Bronchial epithelial cell (primary cell): ENCODE data around the gene HECW1. TPM values are rescaled to one million over a fixed set of nuclear protein-coding genes. Genes with fewer than 3 reads are reported as not detected.
"Not testable (repeated sequence)": the region's sequence is repeated elsewhere in the genome, so short reads cannot be mapped to it uniquely, and the experiment has no call there.

Source experiments
- DNase-seq: peaks from one replicate; pipeline ENCODE4 v3.0.0-alpha.2; 2010; ENCODE audit warnings: low read depth
- FAIRE-seq: peaks from 2 replicates; lab custom pipeline; 2011; peaks lifted over from hg19 to GRCh38; lab: Jason Lieb, UNC
- H3K27me3 ChIP-seq: 2 replicates; pipeline ENCODE4 v1.5.1; 2011; ENCODE audit warnings: low read length; ENCODE audit not compliant: control insufficient read depth, insufficient read depth
- H3K36me3 ChIP-seq: 2 replicates; pipeline ENCODE4 v1.5.1; 2011; ENCODE audit warnings: low read length; ENCODE audit not compliant: control insufficient read depth, insufficient read depth
- H3K4me3 ChIP-seq: 2 replicates; pipeline ENCODE4 v1.5.1; 2011; ENCODE audit warnings: mild to moderate bottlenecking, low read depth, low read length, control low read depth
- total RNA-seq: library from RNA; depleted of rRNA; stranded (reverse); fragments of >200 nt; gene quantifications from 2 replicates; pipeline ENCODE4 v1.2.1, GENCODE V29; 2014
- TF ChIP-seq, protein P1 (sequence below): IDR thresholded peaks from 2 replicates; pipeline ENCODE4 v1.5.1; 2011; ENCODE audit warnings: mild to moderate bottlenecking, moderate library complexity, low read length, control low read depth, inconsistent platforms; ENCODE audit not compliant: insufficient read depth, severe bottlenecking

The HECW1 gene
- total RNA-seq, 1 donor from 2014 or later, result under 0.01 TPM

DNA sequence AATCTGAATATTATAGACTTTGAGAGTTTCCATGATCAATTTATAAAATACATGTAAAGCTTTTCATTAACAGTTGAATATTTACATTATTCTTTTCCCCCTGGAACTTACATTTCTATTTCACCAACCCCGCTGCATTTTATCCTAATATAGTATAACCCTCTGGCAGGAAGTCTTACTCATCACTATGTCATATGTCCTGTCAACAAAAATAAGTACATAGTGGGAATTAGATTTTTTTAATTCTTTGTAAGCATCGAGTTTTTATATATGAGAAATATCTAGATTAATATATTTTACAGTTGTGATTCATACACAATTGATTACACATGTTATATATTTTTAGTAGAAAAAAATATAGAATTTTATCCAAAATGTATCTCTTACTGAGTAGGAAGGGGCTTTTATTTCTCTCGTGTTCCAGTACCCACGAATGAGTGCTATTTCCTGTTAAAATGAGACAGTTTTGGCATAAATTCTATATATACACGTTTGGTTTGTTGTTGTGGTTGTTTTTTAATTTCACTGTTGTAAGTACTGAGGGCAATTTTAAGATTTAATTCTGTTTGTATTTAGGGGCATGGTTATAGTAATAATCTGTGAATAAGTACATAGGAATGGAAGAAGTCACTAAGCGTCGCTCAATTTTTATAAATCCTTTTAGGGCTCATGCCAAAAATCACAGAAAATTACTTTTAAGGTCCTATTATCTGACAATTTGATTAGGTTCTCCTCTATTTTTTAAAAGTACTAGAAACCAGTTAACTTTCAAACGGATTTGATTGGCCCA is 87.1 kb downstream of the HECW1 start:
- DNase-seq, result peak; percentile 71
- Histone ChIP-seq H3K27me3 (no peaks in the 10 kb centered on the region), H3K36me3 (no peaks in the 10 kb centered on the region), H3K4me3 (no peak overlapping the region)
- FAIRE-seq, result no peak
- TF ChIP-seq, protein P1, sequence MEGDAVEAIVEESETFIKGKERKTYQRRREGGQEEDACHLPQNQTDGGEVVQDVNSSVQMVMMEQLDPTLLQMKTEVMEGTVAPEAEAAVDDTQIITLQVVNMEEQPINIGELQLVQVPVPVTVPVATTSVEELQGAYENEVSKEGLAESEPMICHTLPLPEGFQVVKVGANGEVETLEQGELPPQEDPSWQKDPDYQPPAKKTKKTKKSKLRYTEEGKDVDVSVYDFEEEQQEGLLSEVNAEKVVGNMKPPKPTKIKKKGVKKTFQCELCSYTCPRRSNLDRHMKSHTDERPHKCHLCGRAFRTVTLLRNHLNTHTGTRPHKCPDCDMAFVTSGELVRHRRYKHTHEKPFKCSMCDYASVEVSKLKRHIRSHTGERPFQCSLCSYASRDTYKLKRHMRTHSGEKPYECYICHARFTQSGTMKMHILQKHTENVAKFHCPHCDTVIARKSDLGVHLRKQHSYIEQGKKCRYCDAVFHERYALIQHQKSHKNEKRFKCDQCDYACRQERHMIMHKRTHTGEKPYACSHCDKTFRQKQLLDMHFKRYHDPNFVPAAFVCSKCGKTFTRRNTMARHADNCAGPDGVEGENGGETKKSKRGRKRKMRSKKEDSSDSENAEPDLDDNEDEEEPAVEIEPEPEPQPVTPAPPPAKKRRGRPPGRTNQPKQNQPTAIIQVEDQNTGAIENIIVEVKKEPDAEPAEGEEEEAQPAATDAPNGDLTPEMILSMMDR, result no peak

DNA sequence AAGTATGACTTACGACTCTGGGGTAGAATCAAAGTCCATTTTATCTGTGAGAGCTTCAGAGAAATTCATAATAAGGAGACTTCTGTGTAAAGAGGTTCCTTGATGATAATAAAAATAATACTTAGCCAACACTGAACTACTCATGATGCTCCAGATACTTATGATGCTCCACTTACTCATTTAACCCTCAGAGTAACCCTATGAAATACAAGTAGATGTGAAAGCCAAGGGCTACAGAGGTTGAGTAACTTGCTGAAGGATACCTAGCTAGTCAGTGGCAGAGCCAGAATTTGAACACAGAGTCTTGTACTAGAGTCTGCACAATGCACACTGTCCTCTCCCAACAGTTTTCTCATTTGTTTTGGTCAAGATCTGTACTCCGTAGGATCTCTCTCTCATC is 89.5 kb downstream of the HECW1 start:
- FAIRE-seq (no peak), DNase-seq (peak; percentile 59)
- Histone ChIP-seq H3K36me3 (no peaks in the 10 kb centered on the region), H3K4me3 (no peak overlapping the region), H3K27me3 (no peaks in the 10 kb centered on the region)
- TF ChIP-seq, protein P1, result no peak

GRCh38 chr7:43204081-43204480 is 91.6 kb downstream of the HECW1 start:
- TF ChIP-seq, protein P1, result no peak
- DNase-seq, result peak; percentile 75
- H3K27me3 ChIP-seq, result peaks cover 2% of the 10 kb centered on the region
- no peak overlapping the region for H3K4me3 ChIP-seq
- no peak for FAIRE-seq
- H3K36me3 ChIP-seq, result no peaks in the 10 kb centered on the region

DNA sequence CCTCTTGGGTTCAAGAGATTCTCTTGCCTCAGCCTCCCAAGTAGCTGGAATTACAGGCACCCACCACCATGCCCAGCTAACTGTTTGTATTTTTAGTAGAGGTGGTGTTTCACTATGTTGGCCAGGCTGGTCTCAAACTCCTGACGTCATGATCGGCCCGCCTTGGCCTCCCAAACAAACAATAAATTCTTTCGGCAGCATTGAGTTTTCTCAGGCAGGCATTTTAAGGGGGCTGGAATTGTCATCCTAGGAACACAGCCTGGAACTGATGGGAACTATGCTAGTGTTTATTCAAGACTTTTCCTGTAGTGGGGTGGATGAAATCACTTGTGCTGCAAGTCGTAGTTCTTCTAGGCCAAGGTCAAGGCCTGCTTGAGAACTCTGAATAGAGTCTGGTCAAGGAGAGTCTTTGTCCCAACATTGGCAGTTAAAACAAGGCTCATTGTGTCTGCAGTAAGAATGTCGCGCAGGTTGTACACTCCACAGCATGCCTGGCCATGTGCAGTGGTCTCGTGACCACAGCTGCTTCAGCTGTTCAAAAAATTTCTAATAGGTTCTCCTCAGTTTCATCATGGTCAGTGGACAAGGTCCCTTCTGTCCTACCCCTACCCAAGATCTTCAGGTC is 92.8 kb downstream of the HECW1 start:
- TF ChIP-seq, protein P1, result no peak
- no peaks in the 10 kb centered on the region for H3K36me3 ChIP-seq
- peaks cover 2% of the 10 kb centered on the region for H3K27me3 ChIP-seq
- H3K4me3 ChIP-seq, result no peak overlapping the region
- DNase-seq, result no peak
- peak; percentile 66 for FAIRE-seq

DNA sequence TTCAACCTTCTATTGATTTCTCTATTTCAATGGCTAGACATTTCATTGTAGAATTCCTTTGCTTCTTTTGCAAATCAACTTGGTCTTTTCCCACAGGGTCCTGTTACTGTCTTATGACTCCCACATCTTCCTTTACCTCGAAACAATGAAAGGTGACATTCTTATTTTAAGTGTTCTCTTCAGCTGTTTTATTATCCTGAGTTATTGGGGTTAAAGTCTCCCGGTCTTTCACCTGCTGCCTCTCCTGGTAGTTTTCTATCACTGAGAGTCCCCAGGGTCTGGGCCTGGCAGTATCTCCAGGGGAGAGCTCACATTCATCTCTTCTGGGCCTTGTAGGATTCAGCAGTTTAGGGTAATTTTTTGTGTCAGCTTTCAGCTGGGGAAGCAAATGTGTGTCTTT is 95.8 kb downstream of the HECW1 start:
- TF ChIP-seq, protein P1, result no peak
- no peak for FAIRE-seq
- Histone ChIP-seq H3K36me3 (no peaks in the 10 kb centered on the region), H3K27me3 (peaks cover 2% of the 10 kb centered on the region), H3K4me3 (no peak overlapping the region)
- DNase-seq, result no peak

- not testable (repeated sequence) for H3K36me3 ChIP-seq, FAIRE-seq, DNase-seq, H3K27me3 ChIP-seq, H3K4me3 ChIP-seq
Observed at GRCh38 chr7:43210539-43210938, 98.1 kb downstream of the HECW1 start.
